ENCODE results near the gene NFYB.

DNA sequence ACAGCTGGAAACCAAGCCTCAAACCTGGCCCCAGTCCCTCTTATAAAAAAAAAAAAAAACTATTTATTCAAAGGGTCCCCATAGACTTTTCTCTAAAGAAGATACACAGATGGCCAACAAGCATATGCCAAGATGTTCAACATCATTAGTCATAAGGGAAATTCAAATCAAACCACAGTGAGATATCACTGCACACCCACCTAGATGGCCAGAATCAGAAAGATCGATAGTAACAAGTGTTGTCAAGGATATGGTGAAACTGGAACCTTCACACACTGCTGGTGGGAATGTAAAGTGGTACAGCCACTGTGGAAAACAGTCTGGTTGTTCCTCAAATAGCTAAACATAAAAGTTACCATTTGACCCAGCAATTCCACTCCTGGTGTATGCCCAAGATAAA, 5.9 kb upstream of the NFYB start:
- TF ChIP-seq, protein P1, sequence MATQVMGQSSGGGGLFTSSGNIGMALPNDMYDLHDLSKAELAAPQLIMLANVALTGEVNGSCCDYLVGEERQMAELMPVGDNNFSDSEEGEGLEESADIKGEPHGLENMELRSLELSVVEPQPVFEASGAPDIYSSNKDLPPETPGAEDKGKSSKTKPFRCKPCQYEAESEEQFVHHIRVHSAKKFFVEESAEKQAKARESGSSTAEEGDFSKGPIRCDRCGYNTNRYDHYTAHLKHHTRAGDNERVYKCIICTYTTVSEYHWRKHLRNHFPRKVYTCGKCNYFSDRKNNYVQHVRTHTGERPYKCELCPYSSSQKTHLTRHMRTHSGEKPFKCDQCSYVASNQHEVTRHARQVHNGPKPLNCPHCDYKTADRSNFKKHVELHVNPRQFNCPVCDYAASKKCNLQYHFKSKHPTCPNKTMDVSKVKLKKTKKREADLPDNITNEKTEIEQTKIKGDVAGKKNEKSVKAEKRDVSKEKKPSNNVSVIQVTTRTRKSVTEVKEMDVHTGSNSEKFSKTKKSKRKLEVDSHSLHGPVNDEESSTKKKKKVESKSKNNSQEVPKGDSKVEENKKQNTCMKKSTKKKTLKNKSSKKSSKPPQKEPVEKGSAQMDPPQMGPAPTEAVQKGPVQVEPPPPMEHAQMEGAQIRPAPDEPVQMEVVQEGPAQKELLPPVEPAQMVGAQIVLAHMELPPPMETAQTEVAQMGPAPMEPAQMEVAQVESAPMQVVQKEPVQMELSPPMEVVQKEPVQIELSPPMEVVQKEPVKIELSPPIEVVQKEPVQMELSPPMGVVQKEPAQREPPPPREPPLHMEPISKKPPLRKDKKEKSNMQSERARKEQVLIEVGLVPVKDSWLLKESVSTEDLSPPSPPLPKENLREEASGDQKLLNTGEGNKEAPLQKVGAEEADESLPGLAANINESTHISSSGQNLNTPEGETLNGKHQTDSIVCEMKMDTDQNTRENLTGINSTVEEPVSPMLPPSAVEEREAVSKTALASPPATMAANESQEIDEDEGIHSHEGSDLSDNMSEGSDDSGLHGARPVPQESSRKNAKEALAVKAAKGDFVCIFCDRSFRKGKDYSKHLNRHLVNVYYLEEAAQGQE (IDR thresholded peaks at IDR 0.05; ENCODE audit: insufficient replicate concordance, low read depth) = no peak
- TF ChIP-seq POLR2AphosphoS5 (IDR thresholded peaks at IDR 0.05; ENCODE audit: low read depth) = no peak

Data from HL-60 (cell line).